SH-SY5Y (cell line): Measurements from ENCODE around the gene MACF1.

ENCODE experiments used
- GATA2 ChIP-seq: IDR thresholded peaks from 2 replicates; pipeline ENCODE4 v1.6.1; 2011; ENCODE audit warnings: mild to moderate bottlenecking, low read depth, low read length
- GATA3 ChIP-seq: IDR thresholded peaks from 2 replicates; pipeline ENCODE4 v1.6.1; 2011; ENCODE audit warnings: low read depth, mild to moderate bottlenecking, low read length, moderate library complexity

GRCh38 chr1:39359028-39359570 is 154.6 kb downstream of the MACF1 start:
- TF ChIP-seq GATA2 (no peak), GATA3 (no peak)
